D721Med (cell line): ENCODE data around the gene SPEF2.

Experiments
- DNase-seq: peaks from one replicate; pipeline ENCODE4 v3.0.0; 2011; ENCODE audit warnings: low spot score; ENCODE audit not compliant: insufficient read length
- FAIRE-seq: peaks from 2 replicates; lab custom pipeline; 2011; peaks lifted over from hg19 to GRCh38; lab: Jason Lieb, UNC
- TF ChIP-seq, protein P1 (sequence below): IDR thresholded peaks from 2 replicates; pipeline ENCODE4 v1.5.1; 2012; ENCODE audit warnings: mild to moderate bottlenecking, control low read depth; ENCODE audit not compliant: insufficient read depth; ENCODE audit errors: missing control alignments

The SPEF2 gene

DNA sequence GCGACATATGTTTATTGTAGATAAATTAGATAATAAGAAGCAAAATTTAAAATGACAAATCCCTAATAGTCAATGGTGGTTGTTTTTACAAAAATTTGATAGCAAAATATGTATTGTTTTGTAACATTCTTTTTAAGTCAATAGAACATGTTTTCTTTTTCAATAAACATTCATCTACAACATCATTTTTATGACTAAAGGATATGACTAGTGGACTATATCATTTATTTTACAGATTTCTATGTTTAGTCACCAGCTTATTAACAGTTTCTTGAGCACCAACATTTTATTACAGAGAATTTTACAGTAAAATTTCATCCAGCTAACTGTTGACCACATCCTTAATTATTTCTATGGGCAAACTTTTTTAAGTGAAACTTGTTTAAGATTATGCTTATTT, 124.3 kb downstream of the SPEF2 start:
- DNase-seq (no peak), FAIRE-seq (no peak)
- TF ChIP-seq, protein P1, sequence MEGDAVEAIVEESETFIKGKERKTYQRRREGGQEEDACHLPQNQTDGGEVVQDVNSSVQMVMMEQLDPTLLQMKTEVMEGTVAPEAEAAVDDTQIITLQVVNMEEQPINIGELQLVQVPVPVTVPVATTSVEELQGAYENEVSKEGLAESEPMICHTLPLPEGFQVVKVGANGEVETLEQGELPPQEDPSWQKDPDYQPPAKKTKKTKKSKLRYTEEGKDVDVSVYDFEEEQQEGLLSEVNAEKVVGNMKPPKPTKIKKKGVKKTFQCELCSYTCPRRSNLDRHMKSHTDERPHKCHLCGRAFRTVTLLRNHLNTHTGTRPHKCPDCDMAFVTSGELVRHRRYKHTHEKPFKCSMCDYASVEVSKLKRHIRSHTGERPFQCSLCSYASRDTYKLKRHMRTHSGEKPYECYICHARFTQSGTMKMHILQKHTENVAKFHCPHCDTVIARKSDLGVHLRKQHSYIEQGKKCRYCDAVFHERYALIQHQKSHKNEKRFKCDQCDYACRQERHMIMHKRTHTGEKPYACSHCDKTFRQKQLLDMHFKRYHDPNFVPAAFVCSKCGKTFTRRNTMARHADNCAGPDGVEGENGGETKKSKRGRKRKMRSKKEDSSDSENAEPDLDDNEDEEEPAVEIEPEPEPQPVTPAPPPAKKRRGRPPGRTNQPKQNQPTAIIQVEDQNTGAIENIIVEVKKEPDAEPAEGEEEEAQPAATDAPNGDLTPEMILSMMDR: no peak

DNA sequence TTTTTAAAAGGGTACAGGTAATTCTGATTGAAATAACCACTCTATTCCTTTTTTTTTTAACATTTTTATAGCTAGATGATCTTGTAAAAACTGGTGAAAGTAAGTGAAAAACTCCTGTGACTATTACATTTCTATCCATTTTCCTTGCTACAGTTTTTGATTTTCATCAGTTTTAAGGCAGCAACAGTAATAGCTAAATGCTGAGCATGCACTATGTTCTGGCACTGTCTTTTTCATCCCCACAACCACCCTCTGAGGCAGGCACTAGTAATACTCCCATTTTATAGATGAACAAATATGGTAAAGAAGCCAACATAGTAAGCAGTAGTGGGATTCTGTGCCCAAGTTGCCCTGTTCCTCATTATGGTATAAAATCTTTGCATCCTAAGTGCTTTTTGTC, 126.0 kb downstream of the SPEF2 start:
- FAIRE-seq (no peak), DNase-seq (no peak)
- TF ChIP-seq, protein P1: no peak

DNA sequence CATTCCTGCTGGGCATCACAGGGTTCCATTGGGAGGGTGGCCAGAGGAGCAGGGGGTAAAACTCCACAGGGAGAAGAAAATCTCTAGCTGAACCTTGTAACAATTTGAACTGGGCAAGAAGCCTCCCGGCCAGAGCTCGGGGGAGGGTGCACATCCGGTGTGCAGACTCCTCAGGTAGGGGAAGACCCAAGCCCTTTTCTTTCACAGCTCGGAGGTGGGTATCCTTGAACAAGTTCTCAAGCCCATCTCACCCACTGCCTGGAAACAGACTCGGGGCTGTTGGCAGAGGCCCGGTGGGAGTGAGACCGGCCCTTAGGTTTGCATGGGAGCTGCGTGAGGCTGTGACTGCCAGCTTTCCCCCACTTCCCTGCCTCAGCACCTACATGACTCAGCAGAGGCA, 127.5 kb downstream of the SPEF2 start:
- no peak for FAIRE-seq
- no peak for DNase-seq
- TF ChIP-seq, protein P1: no peak

DNA sequence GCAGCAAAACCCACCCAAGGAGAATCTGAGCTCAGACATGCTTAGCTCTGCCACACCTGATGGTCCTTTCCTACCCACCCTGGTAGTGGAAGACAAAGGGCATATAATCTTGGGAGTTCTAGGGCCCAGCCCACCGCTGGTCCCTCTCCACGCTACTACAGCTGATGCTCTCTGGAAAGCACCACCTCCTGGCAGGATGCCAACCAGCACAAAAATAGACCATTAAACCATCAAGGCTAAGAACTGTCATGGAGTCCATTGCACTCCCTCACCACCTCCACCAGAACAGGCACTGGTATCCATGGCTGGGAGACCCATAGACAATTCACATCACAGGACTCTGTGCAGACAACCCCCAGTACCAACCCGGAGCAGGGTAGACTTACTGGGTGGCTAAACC, 128.0 kb downstream of the SPEF2 start:
- TF ChIP-seq, protein P1: no peak
- FAIRE-seq (no peak), DNase-seq (no peak)

DNA sequence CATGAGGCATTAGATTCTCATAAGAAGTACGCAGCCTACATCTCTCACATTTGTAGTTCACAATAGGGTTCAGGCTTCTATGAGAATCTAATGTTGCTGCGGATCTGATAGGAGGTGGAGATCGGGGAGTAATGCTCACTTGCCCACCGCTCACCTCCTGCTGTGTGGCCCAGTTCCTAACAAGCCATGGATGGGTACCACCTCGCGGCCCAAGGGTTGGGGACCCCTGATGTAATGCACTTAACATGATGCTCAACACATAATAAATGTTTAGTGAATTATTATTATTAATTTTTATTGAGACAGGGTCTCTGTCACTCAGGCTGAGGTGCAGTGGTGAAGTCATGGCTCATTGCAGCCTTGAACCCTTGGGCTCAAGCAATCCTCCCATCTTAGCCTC, 134.3 kb downstream of the SPEF2 start:
- no peak for DNase-seq
- TF ChIP-seq, protein P1: no peak
- no peak for FAIRE-seq

DNA sequence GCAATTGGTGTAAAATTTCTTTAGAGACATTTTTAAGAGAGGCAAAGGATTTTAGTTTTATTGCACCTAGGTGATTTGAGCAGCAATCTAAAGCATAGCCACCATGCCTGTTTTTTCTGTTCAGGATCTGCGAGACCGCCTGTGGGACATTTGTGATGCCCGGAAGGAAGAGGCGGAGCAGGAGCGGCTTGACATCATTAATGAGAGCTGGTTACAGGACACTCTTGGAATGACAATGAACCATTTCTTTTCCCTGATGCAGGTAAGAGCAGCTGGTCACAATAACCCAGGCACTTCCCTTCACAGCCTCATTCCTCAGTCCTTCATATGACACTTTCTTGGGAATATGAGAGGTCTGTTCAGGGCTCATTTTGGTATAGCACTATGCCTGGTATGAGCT, 135.8 kb downstream of the SPEF2 start:
- TF ChIP-seq, protein P1: no peak
- DNase-seq (no peak), FAIRE-seq (no peak)

DNA sequence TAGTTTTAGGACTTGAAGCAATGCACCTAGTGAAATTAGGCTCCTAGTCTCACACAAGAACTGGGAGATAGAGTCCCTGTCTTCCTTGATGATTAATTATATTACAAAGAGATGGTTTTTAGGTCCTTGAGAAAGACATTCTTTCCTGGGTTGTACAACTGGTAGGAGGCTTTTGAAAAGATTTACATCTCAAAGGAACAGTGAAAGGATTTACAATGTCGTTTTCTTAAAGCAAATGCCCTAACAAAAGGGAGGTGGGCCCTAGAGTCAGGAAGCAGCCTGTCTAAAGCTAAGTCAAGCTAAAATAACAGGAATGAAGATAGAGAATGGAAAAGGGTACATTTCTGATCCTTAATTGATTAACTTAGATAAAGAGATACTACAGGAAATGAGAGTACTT, 136.8 kb downstream of the SPEF2 start:
- DNase-seq (no peak), FAIRE-seq (no peak)
- TF ChIP-seq, protein P1: no peak
